Measurements from ENCODE around the gene QSOX1.
A peak's percentile ranks its signal among the peaks of the same experiment; 100 is the strongest.

Gene QSOX1

DNA sequence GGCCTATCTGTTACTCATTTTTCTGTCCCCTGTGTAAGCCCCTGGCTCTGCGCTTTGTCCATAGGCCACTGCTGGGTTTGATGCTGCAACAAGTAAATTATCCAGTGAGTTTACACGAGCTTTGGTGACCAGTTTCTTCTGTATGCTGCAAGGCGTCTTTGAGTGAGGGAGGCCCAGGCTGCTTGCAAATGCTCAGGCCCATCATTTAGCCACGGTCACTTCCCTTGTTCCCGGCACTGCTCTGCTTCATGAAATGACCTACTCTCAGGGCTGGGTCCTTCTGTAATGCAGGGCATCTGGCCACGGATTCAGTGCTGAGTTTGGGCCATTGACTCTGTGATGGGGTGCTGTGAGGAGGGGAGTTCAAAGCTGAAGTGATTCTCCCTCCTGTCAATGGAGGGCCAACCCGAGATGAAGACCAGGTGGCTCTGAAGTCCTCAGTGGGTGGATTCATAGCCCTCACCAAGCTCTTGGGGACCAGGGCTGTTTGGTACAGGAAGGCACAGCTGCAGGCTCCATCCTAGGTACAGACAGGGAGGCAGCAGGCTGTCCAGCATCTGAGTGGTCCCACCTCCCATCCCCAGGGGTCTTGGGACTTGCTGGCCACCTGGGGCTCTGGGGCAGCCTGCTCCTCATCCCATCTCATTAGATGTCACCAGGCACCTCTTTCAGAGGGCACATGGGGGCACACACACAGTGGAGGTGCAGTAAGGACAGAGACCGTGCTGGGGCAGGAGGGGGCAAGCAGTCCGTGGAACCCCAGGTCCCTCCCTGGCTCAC is 97.0 kb downstream of the QSOX1 start:
- DNase-seq (ENCODE audit: low spot score) = no peak

DNA sequence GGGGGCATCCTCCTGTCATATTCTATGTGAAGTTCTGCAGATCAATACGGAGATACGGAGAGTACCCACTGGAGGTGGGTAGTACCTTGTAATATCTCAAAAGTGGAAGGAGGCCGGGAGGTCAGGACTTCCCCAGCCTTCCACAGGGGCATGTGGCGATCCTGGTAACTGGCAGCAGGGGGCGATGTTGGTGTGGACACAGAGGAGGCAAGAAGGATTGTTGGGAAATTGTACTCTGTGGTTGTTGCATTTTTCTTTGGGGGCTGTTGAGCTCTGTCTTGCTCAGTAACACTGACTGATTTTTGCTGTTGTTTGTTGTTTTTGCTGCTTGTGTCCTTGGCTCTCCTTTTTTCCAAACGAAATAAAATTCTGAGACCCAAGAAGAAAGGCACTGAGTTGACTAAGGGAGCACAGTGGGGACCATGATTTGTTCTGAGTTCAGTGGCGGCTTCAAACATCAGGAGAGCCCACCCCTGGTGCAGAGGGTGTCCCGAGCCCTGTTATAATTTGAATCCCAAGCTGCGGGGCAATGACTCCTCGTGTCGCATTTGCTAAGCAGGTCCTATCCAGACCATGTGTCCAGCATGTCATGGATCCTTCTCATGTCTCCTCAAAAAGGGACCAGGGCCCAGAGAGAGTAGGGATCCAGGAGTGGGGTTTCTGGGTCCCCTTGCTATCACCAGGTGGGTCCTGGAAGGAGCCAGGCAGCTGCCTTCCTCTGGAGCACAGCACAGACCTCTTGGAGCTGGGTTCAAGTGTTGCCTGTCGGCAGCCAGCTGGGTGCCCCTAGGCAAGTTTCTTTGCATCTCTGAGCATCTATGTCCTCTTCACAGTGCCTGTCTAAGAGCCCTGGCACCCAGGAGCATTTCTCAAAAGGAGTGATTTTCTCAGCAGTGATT is 98.2 kb downstream of the QSOX1 start:
- DNase-seq (ENCODE audit: low spot score) = peak; percentile 35

Data from pons (tissue), 1 donor.